Small intestine (tissue), 7 donors: ENCODE measurements around the gene HHEX. TPM values are rescaled to one million over a fixed set of nuclear protein-coding genes. Genes with fewer than 3 reads are reported as not detected.

ENCODE experiments used
- DNase-seq, 2 donors: peaks; one replicate each; pipeline versions ENCODE4 v3.0.0 to v3.0.0-alpha.2; 2013
- FAIRE-seq: peaks from 2 replicates; lab custom pipeline; 2012; peaks lifted over from hg19 to GRCh38; lab: Jason Lieb, UNC
- H3K27ac ChIP-seq, 3 donors: one replicate each; pipeline ENCODE4 v1.5.1; 2013; ENCODE audit warnings: low read length in 2 of 3, mild to moderate bottlenecking in 2 of 3, control low read depth in 1 of 3, inconsistent platforms in 1 of 3, low read depth in 1 of 3, moderate library complexity in 1 of 3
- H3K27me3 ChIP-seq, 3 donors: one replicate each; pipeline ENCODE4 v1.6.1; 2013; ENCODE audit warnings: low read length in 3 of 3, inconsistent platforms in 1 of 3; ENCODE audit not compliant: control insufficient read depth in 3 of 3, insufficient read depth in 3 of 3
- H3K36me3 ChIP-seq, 3 donors: one replicate each; pipeline ENCODE4 v1.6.1; 2013; ENCODE audit warnings: low read length in 3 of 3, inconsistent platforms in 1 of 3, low read depth in 1 of 3, mild to moderate bottlenecking in 1 of 3, moderate library complexity in 1 of 3; ENCODE audit not compliant: control insufficient read depth in 3 of 3, insufficient read depth in 2 of 3
- H3K4me1 ChIP-seq, 3 donors: one replicate each; pipeline ENCODE4 v1.6.1; 2013; ENCODE audit warnings: low read length in 2 of 3, inconsistent platforms in 1 of 3, low read depth in 1 of 3, mild to moderate bottlenecking in 1 of 3, moderate library complexity in 1 of 3; ENCODE audit not compliant: control insufficient read depth in 3 of 3, insufficient read depth in 2 of 3
- H3K4me3 ChIP-seq, 3 donors: one replicate each; pipeline ENCODE4 v1.5.1; 2013; ENCODE audit warnings: low read length in 3 of 3, control low read depth in 1 of 3, inconsistent platforms in 1 of 3, low read depth in 1 of 3, mild to moderate bottlenecking in 1 of 3, moderate library complexity in 1 of 3
- H3K9me3 ChIP-seq, 2 donors: one replicate each; pipeline ENCODE4 v1.6.1; 2013; ENCODE audit warnings: low read depth in 1 of 2, low read length in 1 of 2; ENCODE audit not compliant: control insufficient read depth in 2 of 2, insufficient read depth in 1 of 2
- WGBS, 3 donors: extraction: QIAGEN DNeasy Blood & Tissue Kit; methylation state at CpG; one replicate each; pipeline ENCODE4 v1.1.7; 2013; 5-methylcytosine and 5-hydroxymethylcytosine counted together
- polyA plus RNA-seq, 4 donors: library from polyadenylated mRNA; stranded (reverse) in 3 of 4; unstranded in 1 of 4; fragments of 200-250 nt in 3 of 4; fragments of 120-200 nt in 1 of 4; gene quantifications; one replicate each; pipeline versions ENCODE4 v1.2.1 to v1.2.3, GENCODE V29; 2013
- donor health status: healthy with polysubstance abuse.
- donor health status: control.
- donor health status: control.
- donor health status: Bipolar disorder and iron deficiency.
- donor health status: healthy.

The HHEX gene
- polyA plus RNA-seq, 4 donors, result 0.67 to 8.4 (median 4.5) TPM

DNA sequence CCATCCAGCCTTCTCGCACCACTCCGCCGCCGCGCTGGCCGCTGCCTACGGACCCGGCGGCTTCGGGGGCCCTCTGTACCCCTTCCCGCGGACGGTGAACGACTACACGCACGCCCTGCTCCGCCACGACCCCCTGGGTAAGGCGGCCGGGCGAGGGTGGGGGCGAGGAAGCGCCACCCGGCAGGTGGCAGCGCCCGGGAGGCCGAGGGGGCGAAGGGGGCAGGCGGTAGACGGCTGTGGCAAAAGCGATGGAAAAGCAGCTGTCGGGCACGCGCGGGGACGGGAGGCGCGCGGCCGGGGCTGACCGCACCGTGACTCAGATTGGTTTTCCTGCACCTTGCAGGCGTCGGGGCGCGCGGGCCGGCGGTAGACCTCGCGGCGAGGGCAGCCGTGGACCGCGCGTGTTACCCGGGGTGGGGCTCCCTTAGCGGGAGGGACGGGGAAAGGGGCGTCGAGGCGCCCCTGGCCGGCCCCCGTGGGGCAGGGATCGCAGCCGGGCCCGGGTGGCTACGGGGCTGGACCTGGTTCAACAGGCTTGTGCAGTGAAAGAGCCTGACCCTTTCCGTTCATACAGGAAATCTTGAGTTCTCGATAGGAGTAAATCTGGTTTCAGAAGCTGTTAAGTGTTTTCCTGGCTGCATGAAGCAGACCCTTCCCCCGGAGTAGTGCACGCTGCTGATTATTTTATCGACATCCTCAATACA is 608 bp downstream of the HHEX start:
- peaks cover 0 to 10% of the 10 kb centered on the region in 2 donors for H3K9me3 ChIP-seq
- 2 to 7% (median 6%) methylated on average over 67 to 73 of the region's 73 CpGs for WGBS, 3 donors
- no peaks in the 10 kb centered on the region for H3K36me3 ChIP-seq
- FAIRE-seq, result no peak
- H3K27me3 ChIP-seq, result peaks cover 9 to 59% (median 12%) of the 10 kb centered on the region in 3 donors
- H3K27ac ChIP-seq, result peak overlapping the region in 2 of 3 donors; percentile 43 to 92
- H3K4me3 ChIP-seq, result peak overlapping the region; percentile 32 to 81 (median 63)
- DNase-seq, result peak in 1 of 2 donors; percentile 56
- H3K4me1 ChIP-seq, result no peaks in the 10 kb centered on the region

DNA sequence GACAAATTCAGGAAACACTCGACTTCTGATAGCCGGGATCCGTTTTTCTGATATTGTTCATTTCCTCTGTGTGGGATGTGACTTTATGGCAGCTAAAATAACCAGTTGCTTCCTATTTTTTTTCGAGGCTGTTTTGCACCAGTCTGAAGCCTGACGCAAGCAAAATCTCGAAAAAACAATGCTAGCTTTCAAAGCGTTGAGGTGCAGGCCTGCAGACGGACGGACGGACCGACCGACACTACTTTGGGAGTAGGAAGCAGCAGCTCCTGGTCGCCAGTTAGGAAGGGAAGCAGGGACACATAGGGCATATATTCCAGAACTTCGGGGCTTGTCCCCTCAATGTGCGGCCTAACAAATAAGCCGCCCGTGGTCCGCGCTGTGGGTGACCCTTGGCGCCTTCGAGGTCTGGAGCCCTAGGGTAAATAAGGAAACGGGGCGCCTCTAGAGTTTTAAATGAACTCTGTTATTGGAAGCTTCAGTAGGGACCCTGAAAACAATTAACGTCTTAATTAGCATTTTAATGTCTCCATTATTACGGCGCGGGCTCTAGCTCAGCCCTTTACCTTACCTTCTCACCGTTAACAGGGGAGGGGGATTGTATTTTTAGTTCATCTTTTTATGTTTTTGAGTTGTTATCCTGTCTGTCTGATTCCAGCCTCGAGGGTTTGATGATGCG is 1.3 kb downstream of the HHEX start:
- 40 to 68% (median 55%) methylated on average over 30 of the region's 30 CpGs for WGBS, 3 donors
- H3K4me3 ChIP-seq, result peak overlapping the region in 1 of 3 donors; percentile 32
- peaks cover 0 to 10% of the 10 kb centered on the region in 2 donors for H3K9me3 ChIP-seq
- no peaks in the 10 kb centered on the region for H3K36me3 ChIP-seq
- FAIRE-seq (no peak), DNase-seq (no peak)
- peaks cover 0 to 3% (median 0%) of the 10 kb centered on the region in 3 donors for H3K4me1 ChIP-seq
- peak overlapping the region in 1 of 3 donors; percentile 33 for H3K27ac ChIP-seq
- H3K27me3 ChIP-seq, result peaks cover 9 to 66% (median 12%) of the 10 kb centered on the region in 3 donors

DNA sequence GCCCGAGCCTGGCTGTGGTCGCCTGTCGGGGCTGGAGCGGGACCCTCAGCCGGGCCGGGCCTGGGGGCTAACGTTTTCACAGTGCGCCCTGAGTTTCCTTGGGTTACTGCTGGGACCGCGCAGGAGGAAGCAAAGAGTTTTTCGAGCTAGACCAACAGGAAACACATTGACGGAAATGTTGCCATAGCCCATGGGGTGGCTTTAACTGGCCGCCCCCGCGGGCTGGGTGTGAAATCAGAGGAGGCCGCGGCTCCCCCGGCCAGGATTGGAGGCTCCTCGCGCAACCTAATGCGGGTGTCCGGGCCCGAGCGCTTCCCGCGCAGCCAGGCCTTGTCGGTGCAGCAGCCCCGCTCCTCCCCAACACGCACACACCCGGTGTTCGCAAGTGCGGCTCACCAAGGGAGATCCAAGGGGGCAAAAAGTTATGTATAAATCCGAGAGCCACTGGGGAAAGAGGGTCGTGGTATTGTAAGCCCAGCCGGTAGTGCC is 1.9 kb downstream of the HHEX start:
- DNase-seq (peak in 1 of 2 donors; percentile 19), FAIRE-seq (no peak)
- Histone ChIP-seq H3K4me3 (peak overlapping the region in 1 of 3 donors; percentile 17), H3K9me3 (peaks cover 0 to 12% of the 10 kb centered on the region in 2 donors), H3K27ac (peak overlapping the region in 1 of 3 donors; percentile 33), H3K4me1 (peaks cover 0 to 3% (median 0%) of the 10 kb centered on the region in 3 donors), H3K36me3 (no peaks in the 10 kb centered on the region), H3K27me3 (peaks cover 9 to 72% (median 12%) of the 10 kb centered on the region in 3 donors)
- 35 to 80% (median 61%) methylated on average over 33 to 35 of the region's 35 CpGs for WGBS, 3 donors

DNA sequence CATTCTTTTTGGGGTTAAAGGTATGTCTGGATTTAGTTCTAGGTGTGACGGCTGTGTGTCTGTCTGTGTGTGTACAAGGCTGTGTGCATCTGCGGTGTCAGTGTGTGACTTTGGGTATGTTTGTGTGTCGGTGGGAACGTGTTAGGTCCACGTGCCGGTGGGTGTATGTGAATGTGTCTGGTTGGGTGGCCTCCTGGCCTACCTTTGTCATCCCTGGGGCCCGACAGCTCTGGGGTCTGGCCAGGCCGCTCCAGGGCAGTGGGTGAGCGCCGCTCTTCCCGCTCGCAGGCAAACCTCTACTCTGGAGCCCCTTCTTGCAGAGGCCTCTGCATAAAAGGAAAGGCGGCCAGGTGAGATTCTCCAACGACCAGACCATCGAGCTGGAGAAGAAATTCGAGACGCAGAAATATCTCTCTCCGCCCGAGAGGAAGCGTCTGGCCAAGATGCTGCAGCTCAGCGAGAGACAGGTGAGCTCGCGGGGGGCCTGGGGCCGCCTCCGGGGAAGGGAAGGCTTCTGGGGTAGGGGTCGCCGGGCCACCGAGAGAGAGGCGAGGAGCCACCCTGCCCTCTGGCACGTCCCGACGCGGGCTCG is 2.4 kb downstream of the HHEX start:
- H3K27me3 ChIP-seq, result peaks cover 9 to 77% (median 12%) of the 10 kb centered on the region in 3 donors
- FAIRE-seq (no peak), DNase-seq (peak in 1 of 2 donors; percentile 28)

DNA sequence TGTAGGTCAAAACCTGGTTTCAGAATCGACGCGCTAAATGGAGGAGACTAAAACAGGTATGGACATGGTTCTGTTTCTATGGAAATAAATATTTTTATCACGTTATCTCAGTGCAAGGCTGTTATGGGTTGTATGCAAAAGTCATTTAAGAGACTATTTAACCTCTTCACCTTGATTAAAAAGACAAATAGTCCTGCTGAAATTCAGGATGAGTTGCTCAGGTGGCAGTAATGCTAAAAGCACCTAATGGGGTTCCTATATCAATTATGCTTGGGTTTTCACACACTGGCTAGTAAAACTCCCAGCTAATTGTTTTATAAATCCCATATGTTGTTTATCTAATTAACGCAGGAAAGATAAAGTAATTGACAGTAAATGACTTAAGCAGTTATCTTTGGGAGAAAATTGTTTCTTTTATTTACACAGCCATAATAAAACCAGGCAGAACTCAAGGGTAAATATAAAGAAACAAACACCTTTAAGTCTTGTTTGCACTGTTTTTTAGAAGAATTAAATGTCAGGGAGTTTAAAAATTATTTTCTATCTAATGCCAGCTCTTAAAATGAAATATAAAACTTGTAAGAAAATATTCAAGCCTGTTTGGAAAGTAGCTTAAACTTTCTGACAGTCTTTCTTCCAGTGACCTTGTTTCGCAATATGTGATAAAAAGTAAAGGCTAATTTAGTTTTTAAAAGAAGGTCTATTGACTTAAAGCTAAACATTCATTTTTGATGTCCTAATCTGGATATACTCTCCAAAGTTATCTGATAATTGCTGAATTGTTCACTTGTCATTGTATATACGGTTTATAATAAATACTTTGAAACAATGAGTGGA is 3.2 kb downstream of the HHEX start:
- FAIRE-seq (no peak), DNase-seq (peak in 1 of 2 donors; percentile 38)
- peaks cover 9 to 72% (median 12%) of the 10 kb centered on the region in 3 donors for H3K27me3 ChIP-seq
- WGBS, 3 donors, result 11 to 30% (median 26%) methylated on average over 7 of the region's 7 CpGs
- peak overlapping the region in 1 of 3 donors; percentile 17 for H3K4me3 ChIP-seq
- no peak overlapping the region for H3K27ac ChIP-seq
- H3K36me3 ChIP-seq, result no peaks in the 10 kb centered on the region
- H3K4me1 ChIP-seq, result peaks cover 0 to 6% (median 0%) of the 10 kb centered on the region in 3 donors
- peaks cover 0 to 12% of the 10 kb centered on the region in 2 donors for H3K9me3 ChIP-seq

More for the DNA sequence above, 2.4 kb downstream of the HHEX start:
- Histone ChIP-seq H3K4me3 (peak overlapping the region in 1 of 3 donors; percentile 17), H3K4me1 (peaks cover 0 to 6% (median 0%) of the 10 kb centered on the region in 3 donors), H3K9me3 (peaks cover 0 to 12% of the 10 kb centered on the region in 2 donors), H3K36me3 (no peaks in the 10 kb centered on the region), H3K27ac (peak overlapping the region in 1 of 3 donors; percentile 32)
- 17 to 29% (median 29%) methylated on average over 34 of the region's 34 CpGs for WGBS, 3 donors

DNA sequence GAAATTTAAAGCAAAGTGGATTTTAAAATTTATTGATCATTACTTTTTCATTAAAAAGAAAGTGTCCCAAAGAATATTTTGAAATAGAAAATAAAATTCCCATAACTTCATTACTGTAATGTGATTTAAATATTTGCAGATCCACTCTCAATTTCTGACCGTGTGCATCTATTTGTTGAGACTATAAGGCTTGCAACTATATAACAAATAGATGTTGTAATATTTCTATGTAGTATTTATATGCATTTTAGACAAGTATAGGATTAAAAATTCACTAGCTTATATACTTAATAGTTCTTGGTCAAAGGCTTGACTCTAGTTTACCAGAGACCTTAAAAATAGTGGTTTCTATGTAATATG is 3.8 kb downstream of the HHEX start:
- WGBS, 3 donors, result 35 to 54% (median 43%) methylated on average over 1 of the region's 1 CpG
- H3K27me3 ChIP-seq, result peaks cover 9 to 66% (median 14%) of the 10 kb centered on the region in 3 donors
- peaks cover 0 to 6% (median 0%) of the 10 kb centered on the region in 3 donors for H3K4me1 ChIP-seq
- no peak overlapping the region for H3K4me3 ChIP-seq
- H3K9me3 ChIP-seq, result peaks cover 0 to 12% of the 10 kb centered on the region in 2 donors
- DNase-seq (no peak), FAIRE-seq (no peak)
- H3K27ac ChIP-seq, result no peak overlapping the region
- H3K36me3 ChIP-seq, result no peaks in the 10 kb centered on the region

DNA sequence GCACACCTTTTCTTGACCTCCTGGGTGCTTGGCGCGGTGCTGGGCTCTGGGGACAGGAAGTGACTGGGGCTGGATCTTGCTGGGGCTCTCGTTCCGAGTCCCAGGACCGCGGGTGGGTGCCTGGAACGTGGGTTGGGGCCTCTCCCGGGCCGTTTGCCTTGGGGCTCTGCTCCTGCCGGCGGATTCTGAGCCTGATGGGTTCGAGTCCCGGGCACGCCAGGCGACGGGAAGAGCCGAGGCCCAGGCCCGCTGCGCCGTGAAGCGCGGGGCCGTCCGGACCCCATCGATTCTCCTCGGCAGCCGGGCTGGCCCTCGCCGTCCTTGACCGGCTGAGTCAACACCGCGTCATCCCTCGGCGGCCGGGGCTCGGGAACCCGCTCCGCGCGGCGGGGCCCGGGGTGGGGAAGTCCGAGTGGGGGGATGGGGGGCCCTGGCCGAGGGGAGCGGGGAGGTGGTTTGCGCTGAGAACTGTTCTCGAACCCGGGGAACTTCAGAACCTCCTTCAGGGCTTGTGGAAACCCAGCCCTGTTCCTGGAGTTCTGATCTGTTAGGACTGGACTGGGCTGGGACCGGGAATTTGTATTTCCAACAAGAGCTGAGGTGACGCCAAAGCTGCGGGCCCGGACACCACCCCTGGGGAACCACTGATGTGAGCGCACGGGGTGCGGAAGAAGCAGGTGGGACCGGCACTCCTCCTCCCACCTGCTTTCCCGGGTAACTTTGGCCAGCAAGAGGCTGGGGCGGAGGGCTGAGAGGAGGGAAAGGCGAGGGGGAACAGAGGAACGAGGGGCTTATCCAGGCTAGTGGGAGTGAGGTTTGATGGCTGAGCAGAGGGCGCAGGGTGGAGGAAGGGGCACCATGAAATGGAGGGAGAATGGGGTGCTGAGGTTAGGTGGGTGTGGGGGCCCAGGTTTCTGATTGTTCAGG is 6.2 kb downstream of the HHEX start:
- FAIRE-seq (no peak), DNase-seq (peak in 1 of 2 donors; percentile 13)
- H3K27me3 ChIP-seq, result peaks cover 0 to 64% (median 16%) of the 10 kb centered on the region in 3 donors
- 27 to 49% (median 45%) methylated on average over 51 to 61 of the region's 61 CpGs for WGBS, 3 donors
- H3K27ac ChIP-seq, result no peak overlapping the region
- H3K9me3 ChIP-seq, result peaks cover 0 to 13% of the 10 kb centered on the region in 2 donors
- no peak overlapping the region for H3K4me3 ChIP-seq
- no peaks in the 10 kb centered on the region for H3K36me3 ChIP-seq
- peaks cover 0 to 11% (median 0%) of the 10 kb centered on the region in 3 donors for H3K4me1 ChIP-seq
